Measurements from ENCODE around the gene RBP2.

Gene RBP2

DNA sequence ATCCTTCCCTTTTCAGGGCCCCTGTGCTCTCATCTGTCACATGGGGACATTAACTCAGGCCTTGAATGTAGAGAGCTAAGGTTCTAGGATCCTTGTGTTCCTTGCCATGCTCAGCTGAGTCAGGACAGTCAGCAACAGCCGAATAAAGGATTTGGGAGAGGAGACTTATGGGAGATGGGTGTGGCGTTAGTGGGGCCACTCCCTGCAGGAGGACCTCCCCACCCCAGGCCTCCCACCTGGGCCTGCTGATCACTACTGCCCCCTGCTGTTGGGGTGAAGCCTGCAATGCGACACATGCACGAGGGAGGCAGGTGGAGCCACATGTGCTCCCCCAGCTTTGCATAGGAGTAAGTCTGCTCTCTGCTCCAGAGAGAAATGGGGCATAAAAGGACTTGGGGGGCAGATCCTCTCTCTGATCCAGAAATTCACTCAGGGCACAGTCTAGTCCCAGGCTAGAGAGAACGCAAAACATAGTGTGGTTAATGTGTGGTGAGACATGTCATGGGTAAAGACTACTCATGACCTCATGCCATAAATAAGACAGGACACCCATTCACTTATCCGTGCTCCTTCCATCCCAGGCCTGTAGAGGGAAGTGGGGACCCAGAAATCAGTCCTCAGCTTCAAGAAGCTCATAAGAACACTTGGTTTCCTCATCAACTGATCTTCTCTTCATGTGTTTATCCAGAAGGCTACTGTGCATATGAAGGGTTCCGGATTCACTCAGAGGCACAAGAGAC, 43.9 kb upstream of the RBP2 start:
- Histone ChIP-seq H3K4me2 (ENCODE audit: low read length) (no peak overlapping the region), H3K4me1 (ENCODE audit: insufficient read depth, low read length, severe bottlenecking) (no peaks in the 10 kb centered on the region), H3K27me3 (ENCODE audit: insufficient read depth, low read length) (no peaks in the 10 kb centered on the region), H3F3A (ENCODE audit: insufficient read depth, low read length) (no peaks in the 10 kb centered on the region), H3K9me3 (ENCODE audit: low read length) (no peaks in the 10 kb centered on the region), H3K36me3 (ENCODE audit: insufficient read depth, low read length) (no peaks in the 10 kb centered on the region), H3K9me2 (ENCODE audit: low read depth, low read length) (no peaks in the 10 kb centered on the region), H3K79me2 (ENCODE audit: insufficient read depth, low read length) (no peaks in the 10 kb centered on the region), H3K4me3 (ENCODE audit: low read depth, low read length, poor library complexity, severe bottlenecking) (no peak overlapping the region), H3K27ac (ENCODE audit: low read depth, low read length, poor library complexity, severe bottlenecking) (no peak overlapping the region), H3K9ac (ENCODE audit: low read length) (no peak overlapping the region), H4K20me1 (ENCODE audit: insufficient read depth, low read length) (no peaks in the 10 kb centered on the region), H2AFZ (ENCODE audit: low read length) (no peak overlapping the region)
- TF ChIP-seq, protein P1, sequence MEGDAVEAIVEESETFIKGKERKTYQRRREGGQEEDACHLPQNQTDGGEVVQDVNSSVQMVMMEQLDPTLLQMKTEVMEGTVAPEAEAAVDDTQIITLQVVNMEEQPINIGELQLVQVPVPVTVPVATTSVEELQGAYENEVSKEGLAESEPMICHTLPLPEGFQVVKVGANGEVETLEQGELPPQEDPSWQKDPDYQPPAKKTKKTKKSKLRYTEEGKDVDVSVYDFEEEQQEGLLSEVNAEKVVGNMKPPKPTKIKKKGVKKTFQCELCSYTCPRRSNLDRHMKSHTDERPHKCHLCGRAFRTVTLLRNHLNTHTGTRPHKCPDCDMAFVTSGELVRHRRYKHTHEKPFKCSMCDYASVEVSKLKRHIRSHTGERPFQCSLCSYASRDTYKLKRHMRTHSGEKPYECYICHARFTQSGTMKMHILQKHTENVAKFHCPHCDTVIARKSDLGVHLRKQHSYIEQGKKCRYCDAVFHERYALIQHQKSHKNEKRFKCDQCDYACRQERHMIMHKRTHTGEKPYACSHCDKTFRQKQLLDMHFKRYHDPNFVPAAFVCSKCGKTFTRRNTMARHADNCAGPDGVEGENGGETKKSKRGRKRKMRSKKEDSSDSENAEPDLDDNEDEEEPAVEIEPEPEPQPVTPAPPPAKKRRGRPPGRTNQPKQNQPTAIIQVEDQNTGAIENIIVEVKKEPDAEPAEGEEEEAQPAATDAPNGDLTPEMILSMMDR (IDR thresholded peaks at IDR 0.05; ENCODE audit: low read length) = peak; percentile 70
- no peak for TF ChIP-seq EZH2 (IDR thresholded peaks at IDR 0.05; ENCODE audit: borderline replicate concordance, low read length)

DNA sequence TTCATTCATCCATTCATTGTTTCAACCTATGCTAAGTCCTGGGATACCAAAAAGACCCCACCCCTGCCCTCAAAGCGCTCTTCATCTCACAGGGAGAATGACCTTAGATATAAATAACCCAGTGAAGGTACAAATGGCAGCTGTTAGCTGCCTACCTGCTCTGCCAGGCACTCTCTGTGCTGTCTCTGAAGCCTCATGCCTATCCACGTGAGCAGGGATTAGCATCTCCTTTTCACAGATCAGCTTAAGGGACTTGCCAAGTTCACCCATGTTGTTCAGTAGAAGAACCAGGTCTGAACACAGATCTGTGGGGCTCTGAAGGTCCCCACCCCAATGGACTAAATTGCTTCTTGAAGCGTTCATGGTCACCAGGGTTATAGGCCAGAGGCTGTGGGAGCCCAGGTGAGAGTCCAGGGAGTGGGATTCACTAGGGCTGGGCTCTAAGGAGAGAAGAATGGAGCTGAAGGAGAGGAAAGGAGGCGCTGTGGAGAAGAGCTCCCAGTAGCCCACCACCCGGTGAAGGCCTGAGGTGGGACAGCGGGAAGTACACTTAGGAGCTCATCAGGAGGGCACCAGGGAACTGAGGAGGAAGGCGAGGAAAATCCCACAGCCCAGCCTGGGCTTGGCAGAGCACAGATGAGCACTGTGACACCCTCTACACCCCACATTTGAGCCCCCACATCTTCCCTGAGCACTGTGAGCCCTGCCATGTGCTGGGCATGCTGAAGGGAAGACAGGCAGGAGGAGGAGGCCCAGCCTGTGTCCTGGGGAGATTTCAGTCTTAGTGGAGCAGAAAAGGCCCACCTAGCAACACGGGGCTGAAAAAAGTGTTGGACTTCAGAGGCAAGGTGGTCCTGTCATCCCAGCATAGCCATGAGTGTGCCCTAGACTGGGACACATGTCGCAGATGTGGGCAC, 42.9 kb upstream of the RBP2 start:
- Histone ChIP-seq H3K9ac (ENCODE audit: low read length) (no peak overlapping the region), H2AFZ (ENCODE audit: low read length) (no peak overlapping the region), H3K9me3 (ENCODE audit: low read length) (no peaks in the 10 kb centered on the region), H4K20me1 (ENCODE audit: insufficient read depth, low read length) (no peaks in the 10 kb centered on the region), H3K4me3 (ENCODE audit: low read depth, low read length, poor library complexity, severe bottlenecking) (no peak overlapping the region), H3K27ac (ENCODE audit: low read depth, low read length, poor library complexity, severe bottlenecking) (no peak overlapping the region), H3K36me3 (ENCODE audit: insufficient read depth, low read length) (no peaks in the 10 kb centered on the region), H3F3A (ENCODE audit: insufficient read depth, low read length) (no peaks in the 10 kb centered on the region), H3K9me2 (ENCODE audit: low read depth, low read length) (no peaks in the 10 kb centered on the region), H3K27me3 (ENCODE audit: insufficient read depth, low read length) (no peaks in the 10 kb centered on the region), H3K4me2 (ENCODE audit: low read length) (no peak overlapping the region), H3K79me2 (ENCODE audit: insufficient read depth, low read length) (no peaks in the 10 kb centered on the region), H3K4me1 (ENCODE audit: insufficient read depth, low read length, severe bottlenecking) (no peaks in the 10 kb centered on the region)
- TF ChIP-seq, protein P1 (IDR thresholded peaks at IDR 0.05; ENCODE audit: low read length) = no peak
- no peak for TF ChIP-seq EZH2 (IDR thresholded peaks at IDR 0.05; ENCODE audit: borderline replicate concordance, low read length)

DNA sequence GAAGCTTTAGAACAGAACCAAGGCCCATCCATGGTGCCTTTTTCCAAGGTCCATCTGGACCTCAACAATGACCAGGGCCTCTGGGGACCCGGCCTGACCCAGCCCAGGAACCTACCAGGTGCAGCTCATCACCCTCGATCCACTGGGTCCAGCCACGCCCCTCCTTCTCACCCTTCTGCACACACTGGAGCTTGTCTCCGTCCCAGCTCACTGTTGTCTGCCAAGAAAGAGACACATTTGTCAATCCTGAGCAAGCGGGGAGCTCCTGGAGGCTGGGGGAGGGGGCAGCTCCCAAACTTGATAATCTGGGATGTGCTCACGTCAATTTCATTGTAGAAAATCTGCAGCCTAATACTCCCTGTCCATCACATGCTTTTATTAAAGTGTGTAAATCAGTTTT, 42.0 kb upstream of the RBP2 start:
- Histone ChIP-seq H3K4me1 (ENCODE audit: insufficient read depth, low read length, severe bottlenecking) (no peaks in the 10 kb centered on the region), H3K27ac (ENCODE audit: low read depth, low read length, poor library complexity, severe bottlenecking) (no peak overlapping the region), H3K9me2 (ENCODE audit: low read depth, low read length) (no peaks in the 10 kb centered on the region), H3K4me3 (ENCODE audit: low read depth, low read length, poor library complexity, severe bottlenecking) (no peak overlapping the region), H3F3A (ENCODE audit: insufficient read depth, low read length) (no peaks in the 10 kb centered on the region), H4K20me1 (ENCODE audit: insufficient read depth, low read length) (no peaks in the 10 kb centered on the region), H3K79me2 (ENCODE audit: insufficient read depth, low read length) (no peaks in the 10 kb centered on the region), H3K36me3 (ENCODE audit: insufficient read depth, low read length) (no peaks in the 10 kb centered on the region), H3K9ac (ENCODE audit: low read length) (no peak overlapping the region), H3K27me3 (ENCODE audit: insufficient read depth, low read length) (no peaks in the 10 kb centered on the region), H3K4me2 (ENCODE audit: low read length) (no peak overlapping the region), H3K9me3 (ENCODE audit: low read length) (no peaks in the 10 kb centered on the region), H2AFZ (ENCODE audit: low read length) (no peak overlapping the region)
- TF ChIP-seq EZH2 (IDR thresholded peaks at IDR 0.05; ENCODE audit: borderline replicate concordance, low read length) = no peak
- TF ChIP-seq, protein P1 (IDR thresholded peaks at IDR 0.05; ENCODE audit: low read length) = no peak
